Endometrial microvascular endothelial cells (primary cell): Measurements from ENCODE around the gene TAOK2. TPM values are rescaled to one million over a fixed set of nuclear protein-coding genes. Genes with fewer than 3 reads are reported as not detected.

ENCODE experiments used
- in situ Hi-C: cut with HindIII; loops from 2 replicates; pipeline ENCODE4 v1.10.0; 2017; ENCODE audit warnings: low sequenced_read_pairs, low pct_unique_long_range_greater_than_20kb; ENCODE audit errors: inconsistent ontology term
- total RNA-seq: library from RNA; depleted of rRNA; stranded (reverse); fragments of >200 nt; gene quantifications from one replicate; pipeline ENCODE4 v1.2.3, GENCODE V29; 2015; ENCODE audit errors: inconsistent ontology term

The TAOK2 gene
- total RNA-seq, 1 donor from 2014 or later: 87.5 TPM

DNA sequence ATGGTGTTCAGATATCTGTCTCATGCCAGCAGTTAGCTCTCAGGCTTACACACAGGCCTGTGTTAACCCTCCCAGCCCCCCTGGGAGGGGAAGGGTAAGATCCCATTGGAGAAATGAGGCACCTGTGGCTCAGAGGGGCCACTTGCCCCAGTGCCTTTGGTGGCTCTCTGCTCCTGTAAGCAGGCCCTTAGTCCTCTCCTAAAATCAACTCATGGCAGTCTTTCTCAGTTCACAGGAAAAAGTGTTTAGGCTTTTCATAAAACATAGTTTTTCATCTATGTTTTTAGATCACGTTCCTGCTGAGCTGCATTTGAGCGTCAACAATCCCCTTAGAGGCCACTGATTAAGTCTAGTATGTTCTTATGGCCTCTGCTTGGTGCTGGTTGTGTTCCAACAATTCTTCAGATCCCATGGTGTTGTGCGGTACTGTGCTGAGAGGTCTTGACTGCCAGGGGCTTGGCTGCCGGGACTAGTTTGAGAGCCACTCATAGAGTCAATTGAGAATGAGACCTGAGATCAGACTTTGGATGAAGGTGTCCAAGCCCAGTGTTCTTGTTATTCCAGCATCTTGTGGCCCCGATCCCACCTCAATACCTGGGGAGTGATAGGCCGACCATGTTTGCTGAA is 10.6 kb downstream of the TAOK2 start:
- in situ Hi-C loops: no loop called here

- in situ Hi-C loops: no loop called here
Measured at GRCh38 chr16:29984764-29985147, 11.1 kb downstream of the TAOK2 start.

DNA sequence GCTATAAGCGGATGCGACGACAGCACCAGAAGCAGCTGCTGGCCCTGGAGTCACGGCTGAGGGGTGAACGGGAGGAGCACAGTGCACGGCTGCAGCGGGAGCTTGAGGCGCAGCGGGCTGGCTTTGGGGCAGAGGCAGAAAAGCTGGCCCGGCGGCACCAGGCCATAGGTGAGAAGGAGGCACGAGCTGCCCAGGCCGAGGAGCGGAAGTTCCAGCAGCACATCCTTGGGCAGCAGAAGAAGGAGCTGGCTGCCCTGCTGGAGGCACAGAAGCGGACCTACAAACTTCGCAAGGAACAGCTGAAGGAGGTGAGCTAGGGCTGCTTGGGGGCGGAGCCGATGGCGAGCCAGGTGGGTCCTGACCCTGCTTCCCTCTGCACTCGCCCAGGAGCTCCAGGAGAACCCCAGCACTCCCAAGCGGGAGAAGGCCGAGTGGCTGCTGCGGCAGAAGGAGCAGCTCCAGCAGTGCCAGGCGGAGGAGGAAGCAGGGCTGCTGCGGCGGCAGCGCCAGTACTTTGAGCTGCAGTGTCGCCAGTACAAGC is 11.7 kb downstream of the TAOK2 start:
- in situ Hi-C loops: no loop called here

DNA sequence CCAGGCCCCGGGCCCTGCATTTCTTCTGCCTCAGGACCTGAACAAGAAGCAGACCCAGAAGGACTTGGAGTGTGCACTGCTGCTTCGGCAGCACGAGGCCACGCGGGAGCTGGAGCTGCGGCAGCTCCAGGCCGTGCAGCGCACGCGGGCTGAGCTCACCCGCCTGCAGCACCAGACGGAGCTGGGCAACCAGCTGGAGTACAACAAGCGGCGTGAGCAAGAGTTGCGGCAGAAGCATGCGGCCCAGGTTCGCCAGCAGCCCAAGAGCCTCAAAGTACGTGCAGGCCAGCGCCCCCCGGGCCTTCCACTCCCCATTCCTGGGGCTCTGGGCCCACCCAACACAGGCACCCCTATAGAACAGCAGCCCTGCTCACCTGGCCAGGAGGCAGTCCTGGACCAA is 12.6 kb downstream of the TAOK2 start:
- in situ Hi-C loops: no loop called here

DNA sequence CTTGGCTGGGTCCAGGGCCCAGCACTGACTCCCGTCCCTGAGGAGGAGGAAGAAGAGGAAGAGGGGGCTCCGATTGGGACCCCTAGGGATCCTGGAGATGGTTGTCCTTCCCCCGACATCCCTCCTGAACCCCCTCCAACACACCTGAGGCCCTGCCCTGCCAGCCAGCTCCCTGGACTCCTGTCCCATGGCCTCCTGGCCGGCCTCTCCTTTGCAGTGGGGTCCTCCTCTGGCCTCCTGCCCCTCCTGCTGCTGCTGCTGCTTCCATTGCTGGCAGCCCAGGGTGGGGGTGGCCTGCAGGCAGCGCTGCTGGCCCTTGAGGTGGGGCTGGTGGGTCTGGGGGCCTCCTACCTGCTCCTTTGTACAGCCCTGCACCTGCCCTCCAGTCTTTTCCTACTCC is 13.3 kb downstream of the TAOK2 start:
- in situ Hi-C loops: no loop called here

- in situ Hi-C loops: no loop called here
Measured at GRCh38 chr16:29987371-29988085, 13.9 kb downstream of the TAOK2 start.

GRCh38 chr16:29988346-29989075 is 14.8 kb downstream of the TAOK2 start:
- in situ Hi-C loops: no loop called here

DNA sequence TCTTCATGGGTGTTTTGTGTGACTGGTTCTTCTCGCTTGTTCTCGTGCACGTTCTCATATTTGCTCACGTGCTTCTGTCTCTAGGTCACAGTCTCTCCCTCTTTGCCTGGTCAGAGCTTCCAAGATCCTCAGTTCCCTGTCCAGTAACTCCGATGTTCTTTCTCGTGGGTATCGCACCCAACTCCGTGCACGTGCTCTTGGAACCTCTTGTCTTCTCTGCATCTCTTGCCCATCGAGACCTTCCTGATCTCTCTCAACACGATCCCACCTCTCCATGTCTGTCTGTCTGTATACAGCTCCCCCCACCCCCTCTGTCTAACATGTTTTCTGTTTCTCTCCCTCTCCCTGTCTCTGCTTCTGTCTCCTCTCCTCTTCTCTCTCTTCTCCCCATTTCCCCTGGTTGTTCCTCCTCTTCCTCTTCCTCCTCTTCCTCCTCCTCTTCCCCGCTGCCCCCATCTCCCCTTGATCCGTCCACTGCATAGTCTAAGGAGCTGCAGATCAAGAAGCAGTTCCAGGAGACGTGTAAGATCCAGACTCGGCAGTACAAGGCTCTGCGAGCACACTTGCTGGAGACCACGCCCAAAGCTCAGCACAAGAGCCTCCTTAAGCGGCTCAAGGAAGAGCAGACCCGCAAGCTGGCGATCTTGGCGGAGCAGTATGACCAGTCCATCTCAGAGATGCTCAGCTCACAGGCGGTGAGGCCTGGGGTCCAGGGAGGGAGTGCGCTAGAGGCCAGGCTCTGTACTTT is 15.6 kb downstream of the TAOK2 start:
- in situ Hi-C loops: no loop called here

DNA sequence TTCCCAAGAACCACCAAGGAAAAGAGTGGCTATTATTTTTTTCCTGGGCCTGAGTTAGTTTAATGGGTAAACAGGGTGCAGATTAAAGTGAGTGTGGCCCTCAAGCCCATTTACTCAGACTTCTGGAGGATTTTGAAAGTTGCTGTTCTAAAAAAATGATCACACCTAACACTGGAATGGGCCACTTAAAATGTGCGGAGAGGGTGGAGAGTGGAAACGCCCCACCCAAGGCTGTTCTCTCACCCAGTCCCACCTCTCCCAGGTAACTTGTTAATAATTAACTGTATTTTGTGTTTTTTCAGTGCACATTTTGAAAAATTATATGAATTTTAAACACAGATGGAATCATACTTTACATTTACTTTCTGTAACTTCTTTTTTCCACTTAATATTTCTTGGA is 16.4 kb downstream of the TAOK2 start:
- in situ Hi-C loops: no loop called here

GRCh38 chr16:29990883-29991570 is 17.4 kb downstream of the TAOK2 start:
- in situ Hi-C loops: no loop called here

DNA sequence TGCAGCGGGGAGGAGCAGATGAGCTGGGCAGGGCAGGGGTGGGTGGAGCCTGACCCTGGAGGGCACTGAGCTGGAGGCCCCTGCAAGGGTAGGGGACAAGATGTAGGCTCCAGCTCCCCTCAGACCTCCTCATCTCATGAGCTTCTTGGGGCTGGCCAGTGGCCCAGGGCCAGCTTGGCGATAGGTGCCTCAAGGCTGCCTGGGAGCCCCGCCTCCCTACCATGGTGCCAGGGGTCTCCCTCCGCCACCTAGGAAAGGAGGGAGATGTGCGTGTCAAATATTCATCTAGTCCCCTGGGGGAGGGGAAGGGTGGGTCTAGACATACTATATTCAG is 17.9 kb downstream of the TAOK2 start:
- in situ Hi-C loops: no loop called here

DNA sequence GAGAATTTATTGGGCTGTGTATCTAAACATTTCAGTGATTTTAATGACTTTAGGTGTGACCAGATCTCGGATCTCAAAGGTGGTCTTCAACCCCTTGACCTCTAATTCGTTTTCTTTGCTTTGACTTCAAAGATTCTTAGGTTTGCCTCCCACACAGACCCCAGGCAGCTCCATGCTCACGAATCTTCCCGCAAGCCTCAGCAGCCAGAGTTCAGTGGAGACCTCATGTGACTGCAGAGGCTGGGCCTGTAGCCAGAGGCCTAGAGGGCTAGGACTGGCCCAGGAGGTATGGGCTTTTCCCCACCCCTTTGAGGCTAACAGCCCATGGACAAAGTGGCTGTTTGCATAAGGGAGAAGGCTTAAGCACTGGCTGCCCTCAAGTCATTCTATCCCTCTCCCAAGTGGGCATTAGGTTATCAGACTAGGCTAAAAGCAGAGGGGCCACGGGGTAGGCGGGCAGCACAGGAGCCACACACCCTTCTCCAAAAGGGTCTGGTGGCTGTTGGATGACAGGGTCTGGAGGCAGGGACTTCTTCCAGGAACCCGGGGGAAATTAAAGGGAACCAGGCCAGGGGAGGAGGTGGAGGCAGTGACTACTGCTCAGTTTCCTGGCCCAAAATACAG is 18.8 kb downstream of the TAOK2 start:
- in situ Hi-C loops: no loop called here

GRCh38 chr16:29993191-29993902 is 19.7 kb downstream of the TAOK2 start:
- in situ Hi-C loops: no loop called here

DNA sequence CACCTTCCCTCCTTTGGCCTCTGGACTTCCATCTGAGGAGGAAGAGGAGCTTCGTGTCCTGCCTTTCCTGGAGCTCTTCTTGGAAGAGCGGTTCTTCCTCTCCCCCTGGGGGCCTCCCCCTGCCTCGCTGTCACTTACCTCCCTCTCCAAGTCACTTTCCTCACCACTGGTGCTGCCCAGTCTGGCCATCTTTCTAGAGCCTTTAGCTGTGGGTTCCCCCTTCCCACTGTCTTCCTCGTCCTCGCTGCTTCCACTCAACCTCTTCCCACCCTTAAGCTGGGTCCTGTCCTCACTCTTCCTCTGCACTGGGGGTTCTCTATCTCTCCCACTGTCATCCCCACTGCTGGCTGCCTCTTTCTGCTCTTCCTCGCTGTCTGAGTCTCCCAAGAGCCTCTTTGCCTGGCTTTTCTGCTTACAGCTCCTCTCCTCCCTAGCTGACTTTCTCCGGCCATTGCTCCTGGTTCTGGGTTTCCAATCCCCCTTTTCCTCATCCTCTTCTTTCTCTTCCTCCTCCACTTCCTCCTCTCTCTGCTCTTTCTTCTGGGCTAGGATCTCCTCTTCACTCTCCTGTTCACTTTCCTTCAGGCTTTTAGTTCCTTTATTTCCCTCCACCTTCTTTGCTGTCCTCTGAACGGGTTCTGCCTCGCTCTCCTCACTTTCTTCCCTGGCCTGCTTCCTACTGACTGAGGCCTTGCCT is 20.4 kb downstream of the TAOK2 start:
- in situ Hi-C loops: no loop called here

GRCh38 chr16:29994600-29995323 is 21.1 kb downstream of the TAOK2 start:
- in situ Hi-C loops: no loop called here

DNA sequence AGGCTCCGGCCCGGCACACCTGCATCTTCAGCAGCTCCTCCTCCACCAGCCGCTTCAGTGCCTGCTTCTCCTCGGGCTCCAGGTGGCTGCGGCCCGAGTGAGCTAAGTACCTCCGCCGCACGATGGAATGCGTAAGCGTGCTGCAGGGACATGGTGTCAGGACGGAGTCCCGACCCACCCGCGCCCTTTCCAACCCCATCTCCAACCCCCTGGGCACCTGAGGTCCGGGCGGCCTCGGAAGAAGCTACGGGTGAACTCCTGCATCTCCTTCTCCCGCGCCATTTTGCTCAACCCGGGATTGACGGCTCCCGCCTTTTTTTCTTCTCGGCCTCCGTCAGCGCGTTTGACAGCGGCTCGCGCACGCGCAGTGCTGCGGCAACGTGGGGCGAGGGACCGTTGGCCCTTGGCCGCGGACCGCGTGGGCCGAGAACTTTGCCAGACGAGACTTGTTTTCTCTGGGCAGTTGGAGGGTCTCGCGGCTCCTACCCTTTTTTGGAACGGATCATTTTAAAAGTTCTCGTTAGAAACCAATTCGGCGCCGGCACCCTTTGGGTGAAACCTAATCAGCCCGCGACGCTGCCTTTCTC is 21.7 kb downstream of the TAOK2 start, which contains the start of gene HIRIP3:
HIRIP3 (minus strand) TSS at position 294 of the 587 bp plus-strand sequence; CDS start at position 282, 12 bp downstream.
- in situ Hi-C loops: no loop called here
